GM21381 (cell line): ENCODE measurements around the gene SPTBN1.
"Not testable (repeated sequence)": the region's sequence is repeated elsewhere in the genome, so short reads cannot be mapped to it uniquely, and the experiment has no call there.

Experiments
- ATAC-seq: cut with Tn5 transposase; IDR thresholded peaks from one replicate; pipeline ENCODE4 v1.9.1; 2021; ENCODE audit warnings: mild to moderate bottlenecking, moderate library complexity; ENCODE audit not compliant: unreplicated experiment

The SPTBN1 gene

DNA sequence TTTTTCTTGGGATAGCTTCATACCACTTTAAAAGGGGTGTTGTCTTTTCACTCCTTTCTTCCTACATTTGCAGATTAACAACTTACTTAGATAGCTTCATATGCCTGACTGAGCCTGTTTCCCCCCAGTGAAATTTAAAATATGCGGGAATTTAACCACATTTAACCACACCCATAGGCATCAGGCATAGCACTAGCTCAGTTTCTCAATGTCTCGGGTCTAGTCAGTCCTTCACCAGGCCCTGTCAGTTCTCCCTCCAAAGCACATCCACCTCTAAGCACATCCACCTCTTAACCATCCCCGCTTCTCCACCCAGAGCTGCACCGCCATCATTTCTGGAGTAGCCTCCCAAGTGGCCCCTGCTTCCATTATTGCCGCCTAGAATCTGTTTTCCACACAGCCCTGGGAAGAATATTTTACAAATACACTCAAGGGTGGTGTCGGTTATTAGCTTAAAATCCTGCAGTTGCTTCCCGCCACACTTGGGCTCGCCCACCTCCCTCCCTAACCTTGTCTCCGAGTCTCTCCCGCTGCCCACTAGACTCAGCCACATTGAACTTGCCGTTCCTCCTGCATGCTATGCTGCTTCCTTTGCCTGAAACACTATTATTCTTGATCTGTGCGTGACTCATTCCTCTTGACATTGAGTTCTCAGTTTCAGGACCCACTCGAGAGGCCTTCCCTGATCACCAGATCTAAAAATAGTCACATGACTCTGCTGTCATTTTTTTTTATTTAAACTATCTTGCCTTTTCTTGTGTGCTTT lies 68.3 kb downstream of the SPTBN1 start:
- ATAC-seq = peak; percentile 66

DNA sequence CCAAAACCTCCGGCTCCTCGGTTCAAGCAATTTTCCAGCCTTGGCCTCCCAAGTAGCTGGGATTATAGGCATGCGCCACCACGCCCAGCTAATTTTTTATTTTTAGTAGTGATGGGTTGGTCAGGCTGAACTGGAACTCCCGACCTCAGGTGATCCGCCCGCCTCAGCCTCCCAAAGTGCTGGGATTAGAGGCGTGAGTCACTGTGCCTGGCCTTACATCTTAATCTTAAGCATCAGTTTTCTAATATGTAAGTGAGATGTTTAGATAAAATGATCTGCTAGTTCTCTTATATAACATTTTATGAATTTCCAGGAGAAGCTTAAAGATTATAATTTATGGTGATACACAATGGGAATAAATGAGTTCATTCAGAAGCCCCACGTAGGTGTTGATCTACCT lies 69.2 kb downstream of the SPTBN1 start:
- ATAC-seq = no peak

DNA sequence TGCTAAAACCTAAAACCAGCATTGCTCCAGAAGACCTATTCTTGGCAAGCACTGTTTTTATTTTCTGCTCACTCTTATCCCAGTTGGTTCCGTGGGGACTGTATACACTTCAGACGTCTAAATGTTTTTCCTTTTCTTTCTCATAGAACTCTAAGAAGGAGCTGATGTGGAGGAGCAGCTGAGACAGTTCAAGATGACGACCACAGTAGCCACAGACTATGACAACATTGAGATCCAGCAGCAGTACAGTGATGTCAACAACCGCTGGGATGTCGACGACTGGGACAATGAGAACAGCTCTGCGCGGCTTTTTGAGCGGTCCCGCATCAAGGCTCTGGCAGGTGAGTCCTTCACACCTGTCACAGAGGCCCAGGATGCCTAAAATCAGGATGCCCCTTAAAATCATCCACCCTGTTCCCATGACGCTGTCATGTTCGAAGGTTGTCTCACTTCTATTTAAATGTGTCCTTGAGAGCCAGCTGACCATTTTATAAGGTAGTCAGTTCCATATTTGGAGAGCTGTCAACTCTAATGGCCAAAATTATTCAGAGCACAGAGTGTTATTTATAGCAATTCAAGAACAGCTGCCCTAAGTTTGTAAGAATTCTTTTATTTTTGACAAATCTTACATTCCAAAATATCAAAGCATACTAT lies 70.2 kb downstream of the SPTBN1 start:
- no peak for ATAC-seq

DNA sequence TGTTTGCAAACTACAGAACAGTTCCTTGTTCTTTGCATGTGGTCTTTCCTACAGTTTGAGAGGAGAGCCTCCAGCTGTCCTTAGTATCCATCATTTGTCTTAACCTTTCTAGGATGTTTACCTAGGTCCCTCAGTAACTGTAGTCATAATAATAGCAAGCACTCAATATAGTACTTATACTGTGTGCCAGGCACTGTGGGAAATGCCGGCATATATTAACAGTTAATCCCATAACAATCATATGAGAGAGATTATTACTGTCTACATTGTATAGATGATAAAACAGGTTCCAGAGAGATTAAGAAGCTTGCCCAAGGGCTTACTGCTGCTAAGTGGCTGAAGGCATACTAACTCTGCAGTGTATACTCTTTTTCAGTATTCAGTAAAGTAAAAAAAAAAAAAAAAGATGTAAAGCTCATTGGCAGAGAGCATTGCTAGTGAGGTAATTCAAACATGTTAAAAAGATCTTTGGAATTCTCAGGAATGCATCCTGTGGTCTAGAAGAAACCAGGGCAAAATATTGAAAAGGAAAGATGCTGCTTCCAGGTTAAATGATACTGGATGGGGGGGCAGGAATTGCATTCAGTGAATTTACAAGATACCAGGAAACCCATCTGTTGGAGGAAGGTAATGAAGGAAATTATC lies 72.3 kb downstream of the SPTBN1 start:
- ATAC-seq = no peak

DNA sequence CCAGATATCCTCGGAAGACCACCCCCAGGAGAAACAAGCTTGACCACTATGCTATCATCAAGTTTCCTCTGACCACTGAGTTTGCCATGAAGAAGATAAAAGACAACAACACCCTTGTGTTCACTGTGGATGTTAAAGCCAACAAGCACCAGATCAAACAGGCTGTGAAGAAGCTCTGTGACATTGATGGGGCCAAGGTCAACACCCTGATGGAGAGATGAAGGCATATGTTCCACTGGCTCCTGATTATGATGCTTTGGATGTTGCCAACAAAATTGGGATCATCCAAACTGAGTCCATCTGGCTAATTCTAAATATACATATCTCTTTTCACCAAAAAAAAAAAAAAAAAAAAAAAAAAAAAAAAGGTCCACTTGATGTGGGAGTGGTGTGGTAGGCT lies 73.4 kb downstream of the SPTBN1 start:
- not testable (repeated sequence) for ATAC-seq

DNA sequence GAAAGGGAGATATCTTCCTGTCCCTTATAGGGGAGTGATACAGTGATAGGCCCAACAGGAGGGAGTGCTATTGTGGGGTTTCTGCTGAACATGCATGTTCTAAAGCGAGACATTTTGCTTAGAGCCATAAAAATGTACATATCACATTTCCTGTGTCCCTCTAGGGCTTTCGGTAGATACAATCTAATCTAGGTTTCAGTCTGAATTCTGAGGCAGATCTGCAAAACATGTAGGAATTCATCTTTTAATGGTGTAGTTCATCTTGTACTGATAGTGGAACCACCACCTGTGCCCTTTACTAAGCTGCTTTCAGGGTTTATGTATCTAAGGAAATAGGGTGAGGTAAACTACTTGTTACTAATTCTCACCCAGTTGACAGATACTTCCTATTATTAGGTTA lies 73.8 kb downstream of the SPTBN1 start:
- no peak for ATAC-seq

DNA sequence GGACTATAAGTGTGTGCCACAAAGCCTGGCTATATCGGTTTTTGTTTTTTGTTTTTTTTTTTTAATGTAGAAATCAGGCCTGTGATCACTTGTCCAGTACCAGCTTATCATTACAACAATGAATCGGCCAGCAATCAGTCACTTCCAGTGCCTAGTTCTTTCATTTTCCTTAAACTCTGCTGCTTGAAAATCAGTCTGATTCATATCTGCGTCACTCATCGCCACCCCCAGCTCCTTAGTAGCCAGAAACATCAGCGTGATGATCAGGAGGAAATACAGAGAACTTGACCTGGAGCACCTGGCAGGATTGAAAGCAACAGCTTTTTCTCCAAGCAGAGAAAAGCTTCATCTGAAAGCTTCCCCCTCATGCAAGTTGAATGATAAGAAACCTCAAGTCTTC lies 75.4 kb downstream of the SPTBN1 start:
- no peak for ATAC-seq

DNA sequence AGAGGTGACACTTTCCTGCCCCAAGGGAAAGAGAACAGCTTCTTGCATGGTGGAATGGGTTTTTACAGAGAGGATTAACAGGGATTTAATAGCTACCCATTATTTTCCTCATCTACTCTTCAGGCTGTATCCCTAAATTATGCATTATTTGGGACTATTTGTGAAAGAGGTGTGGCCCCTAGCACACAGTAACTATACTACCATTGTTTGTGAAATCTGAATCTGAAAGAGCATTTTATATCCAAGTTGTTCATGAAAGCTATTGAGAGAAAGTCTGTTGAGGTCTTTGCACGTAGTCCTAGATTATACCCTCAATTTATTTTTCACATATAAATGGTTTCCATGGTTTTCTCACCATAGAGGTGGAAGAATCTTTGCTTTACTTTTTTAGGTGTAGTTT lies 78.1 kb downstream of the SPTBN1 start:
- ATAC-seq = no peak

DNA sequence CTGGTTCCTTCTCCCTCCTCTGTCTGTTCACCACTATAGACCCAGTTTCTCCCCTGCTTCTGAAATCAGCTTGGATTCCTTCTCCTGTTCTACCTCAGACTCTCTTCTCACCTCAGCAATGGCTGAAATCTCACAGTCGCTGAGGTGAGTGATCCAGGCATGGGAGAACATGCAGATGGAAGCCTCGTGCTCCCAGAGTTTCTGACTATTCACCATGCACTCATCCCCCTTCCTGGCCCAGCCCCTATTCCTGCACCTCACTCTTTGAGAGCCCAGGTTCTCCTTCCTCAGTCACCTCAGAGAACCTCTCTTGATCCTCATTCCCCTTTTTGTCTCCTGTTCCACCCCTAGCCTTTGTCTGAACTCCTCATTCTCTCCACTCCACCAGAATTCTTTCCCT lies 78.5 kb downstream of the SPTBN1 start:
- ATAC-seq = no peak

DNA sequence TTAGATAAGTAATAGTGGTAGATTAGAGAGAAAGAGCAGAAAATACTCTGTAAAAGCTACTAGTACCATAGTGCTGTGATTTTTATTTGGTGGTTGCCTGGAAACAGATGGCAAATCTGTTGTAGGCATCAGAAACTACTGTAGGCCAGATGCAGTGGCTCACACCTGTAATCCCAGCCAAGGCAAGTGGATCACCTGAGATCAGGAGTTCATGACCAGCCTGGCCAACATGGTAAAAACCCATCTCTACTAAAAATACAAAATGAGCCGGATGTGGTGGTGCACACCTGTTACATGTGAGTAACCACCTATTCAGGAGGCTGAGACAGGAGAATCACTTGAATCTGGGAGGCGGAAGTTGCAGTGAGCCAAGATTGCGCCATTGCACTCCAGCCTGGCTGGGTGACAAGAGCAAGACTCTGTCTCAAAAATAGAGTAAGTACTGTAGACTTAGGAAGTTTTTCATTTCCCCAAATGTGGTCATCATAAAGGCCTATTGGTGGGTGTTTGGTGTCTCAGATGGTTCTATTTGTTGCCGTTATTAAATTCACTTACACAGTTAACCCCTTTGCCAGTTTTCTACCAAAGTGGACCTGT lies 79.6 kb downstream of the SPTBN1 start:
- no peak for ATAC-seq

DNA sequence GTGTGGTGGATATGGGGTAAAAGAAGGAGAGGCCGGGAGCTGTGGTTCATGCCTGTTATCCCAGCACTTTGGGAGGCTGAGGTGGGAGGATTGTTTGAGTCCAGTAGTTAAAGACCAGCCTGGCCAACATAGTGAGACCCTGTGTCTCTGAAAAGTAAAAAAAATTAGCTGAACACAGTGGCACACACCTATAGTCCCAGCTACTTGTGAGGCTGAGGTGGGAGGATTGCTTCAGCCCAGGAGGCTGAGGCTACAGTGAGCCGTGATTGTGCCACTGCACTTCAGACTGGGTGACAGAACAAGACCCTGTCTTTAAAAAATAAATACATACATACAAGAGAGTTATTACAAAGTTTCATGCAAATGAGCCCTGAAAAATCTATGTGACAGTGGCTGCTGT lies 80.6 kb downstream of the SPTBN1 start:
- no peak for ATAC-seq

DNA sequence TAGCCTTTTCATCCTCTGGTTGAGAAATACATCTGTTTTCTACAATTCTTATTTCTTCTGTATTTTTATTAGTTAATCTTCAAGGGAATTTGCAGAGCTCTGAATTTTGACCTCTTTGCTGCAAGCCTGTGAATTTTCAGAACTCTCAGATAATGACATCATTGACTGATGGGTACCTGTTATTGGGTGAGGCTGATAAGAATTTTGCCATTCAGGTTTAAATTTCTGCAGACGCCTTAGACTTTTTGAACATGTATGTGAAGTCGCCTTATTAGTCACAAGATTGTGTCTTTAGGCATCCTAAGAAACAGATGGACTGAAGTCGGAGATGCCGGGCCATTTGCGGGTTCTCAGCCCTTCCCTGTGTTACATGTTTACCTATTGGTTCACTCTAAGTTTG lies 82.4 kb downstream of the SPTBN1 start:
- ATAC-seq = no peak

DNA sequence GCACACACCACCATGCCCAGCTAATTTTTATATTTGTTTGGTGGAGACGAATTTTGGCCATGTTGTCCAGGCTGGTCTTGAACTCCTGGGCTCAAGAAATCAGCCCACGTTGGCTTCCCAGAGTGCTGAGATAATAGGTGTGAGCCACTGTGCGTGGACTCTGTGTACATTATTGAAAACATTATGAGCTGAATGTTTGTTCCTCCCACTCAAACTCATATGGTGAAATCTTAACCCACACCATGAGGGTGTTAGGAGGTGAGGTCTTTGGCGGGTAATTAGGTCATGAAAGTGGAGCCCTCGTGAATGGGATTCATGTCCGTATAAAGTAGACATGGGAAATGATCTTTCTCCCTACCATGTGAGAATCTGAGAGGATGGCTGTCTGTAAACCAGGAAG lies 83.6 kb downstream of the SPTBN1 start:
- no peak for ATAC-seq

DNA sequence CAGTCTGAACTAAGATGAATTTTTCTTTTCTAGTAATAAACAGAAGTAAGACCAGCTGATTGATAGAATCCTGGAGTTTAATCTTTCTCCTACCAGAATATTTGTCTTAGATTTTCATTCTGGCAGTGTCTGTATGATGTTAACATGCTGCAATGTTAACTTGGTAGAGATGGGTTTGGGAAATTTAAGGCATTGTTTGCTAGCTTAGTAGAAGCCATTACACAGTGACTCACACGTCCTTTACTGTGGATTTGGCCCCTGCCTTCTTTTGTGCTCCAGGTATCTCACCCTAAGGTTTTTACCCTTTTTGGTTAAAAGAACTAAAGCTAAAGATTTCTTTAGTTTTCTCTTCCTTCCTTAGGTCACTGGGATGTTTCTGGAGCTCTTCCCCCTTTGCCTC lies 84.1 kb downstream of the SPTBN1 start:
- no peak for ATAC-seq

DNA sequence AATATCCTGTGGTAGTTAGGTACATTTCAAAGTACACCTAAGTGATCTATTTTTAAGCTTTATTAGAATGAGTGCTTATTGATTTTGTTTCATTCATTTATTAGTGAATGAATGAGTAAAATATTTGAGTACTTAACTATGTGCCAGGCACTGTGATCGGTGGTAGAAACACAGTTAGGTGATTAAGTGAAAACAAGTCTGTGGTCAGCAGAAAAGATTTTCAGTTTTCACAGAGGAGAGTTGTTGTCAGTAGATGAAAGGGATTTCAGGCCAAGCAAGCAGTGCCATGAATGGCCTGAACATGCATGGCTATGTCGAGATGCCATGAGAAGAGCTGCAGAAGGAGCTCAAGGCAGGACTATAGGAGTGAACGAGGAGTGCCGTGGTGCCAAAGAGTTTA lies 85.9 kb downstream of the SPTBN1 start:
- ATAC-seq = no peak

DNA sequence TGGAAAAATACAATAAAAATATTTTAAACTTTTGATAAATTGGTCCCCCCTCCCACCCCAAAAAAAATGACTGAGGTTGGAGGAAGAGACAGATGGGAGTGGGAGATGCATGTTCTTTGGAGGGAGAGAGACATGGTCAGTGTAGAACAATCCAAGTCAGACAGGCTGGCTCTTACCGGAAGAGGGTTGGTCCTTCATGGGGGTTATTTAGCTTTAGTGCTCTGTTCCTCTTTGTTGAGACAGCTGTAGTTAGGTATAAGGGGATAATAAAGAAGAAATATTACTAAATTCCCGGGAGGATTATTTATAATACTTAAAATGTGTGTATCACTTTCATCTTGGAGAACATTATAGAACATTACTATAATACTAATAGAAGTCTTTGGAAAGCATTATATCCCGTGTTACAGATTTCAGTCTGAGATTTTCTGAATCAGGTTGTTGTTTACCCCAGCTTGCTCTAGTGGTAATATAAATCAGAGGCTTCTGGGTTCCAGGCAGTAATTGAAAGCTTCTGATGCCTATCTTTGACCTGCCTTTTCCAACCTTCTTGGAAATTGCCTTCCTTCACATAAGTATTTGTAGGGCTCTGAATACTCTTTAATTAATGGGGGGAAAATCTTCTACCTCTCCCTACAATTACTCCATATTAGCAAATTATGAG lies 87.7 kb downstream of the SPTBN1 start:
- no peak for ATAC-seq

DNA sequence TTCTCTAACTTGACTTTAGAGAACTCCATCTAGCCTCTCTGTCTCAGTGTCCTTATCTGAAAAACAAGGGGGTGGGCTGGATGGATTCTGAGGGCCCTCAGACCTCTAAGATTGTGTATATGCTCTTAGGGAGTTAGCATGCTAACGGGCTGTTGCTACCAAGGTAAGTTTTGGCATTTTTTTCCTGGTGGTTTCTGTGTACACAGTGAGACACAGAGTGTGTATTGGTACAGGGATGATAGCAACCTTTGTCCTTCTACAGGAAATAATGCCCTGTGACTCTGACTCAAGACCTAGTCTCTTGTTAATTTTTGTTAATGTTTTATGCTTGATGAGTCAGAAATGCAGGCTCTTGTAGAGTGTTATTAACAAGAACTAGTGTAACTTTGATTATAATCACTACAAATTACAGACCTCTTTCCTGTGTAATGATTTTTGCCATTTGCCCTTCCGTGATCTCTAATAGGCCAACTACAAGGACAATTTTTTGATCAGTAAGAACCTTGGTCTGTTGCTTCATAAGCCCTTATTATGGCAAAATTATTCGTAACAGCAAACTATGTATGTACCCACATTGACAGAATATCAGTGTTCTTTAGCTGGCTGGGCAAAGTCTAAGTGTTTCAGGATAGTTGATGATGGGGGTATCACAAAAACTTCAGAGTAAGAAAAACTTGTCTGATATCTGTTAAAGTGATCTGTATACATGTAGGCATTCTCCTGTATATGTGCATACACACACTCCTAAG lies 89.7 kb downstream of the SPTBN1 start:
- ATAC-seq = peak; percentile 51

DNA sequence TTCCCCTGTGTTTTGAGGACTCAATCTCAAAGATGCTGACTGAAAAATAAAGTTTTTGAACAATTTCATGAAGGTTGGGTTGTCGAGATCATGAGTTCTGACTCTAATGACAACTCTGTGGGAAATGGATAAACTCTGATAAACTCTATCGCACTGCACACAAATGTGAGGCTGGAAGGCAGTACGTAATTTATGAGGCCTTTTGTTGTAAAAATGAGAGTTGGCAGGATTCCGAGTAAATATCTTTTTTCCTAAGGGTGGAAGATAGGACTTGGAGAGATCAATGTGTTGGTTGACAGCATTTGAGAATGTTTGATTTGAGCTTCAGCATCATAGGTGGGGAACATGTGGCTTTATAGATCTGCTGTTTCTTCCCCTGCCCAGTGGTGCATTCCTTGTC lies 90.4 kb downstream of the SPTBN1 start:
- ATAC-seq = peak; percentile 4

DNA sequence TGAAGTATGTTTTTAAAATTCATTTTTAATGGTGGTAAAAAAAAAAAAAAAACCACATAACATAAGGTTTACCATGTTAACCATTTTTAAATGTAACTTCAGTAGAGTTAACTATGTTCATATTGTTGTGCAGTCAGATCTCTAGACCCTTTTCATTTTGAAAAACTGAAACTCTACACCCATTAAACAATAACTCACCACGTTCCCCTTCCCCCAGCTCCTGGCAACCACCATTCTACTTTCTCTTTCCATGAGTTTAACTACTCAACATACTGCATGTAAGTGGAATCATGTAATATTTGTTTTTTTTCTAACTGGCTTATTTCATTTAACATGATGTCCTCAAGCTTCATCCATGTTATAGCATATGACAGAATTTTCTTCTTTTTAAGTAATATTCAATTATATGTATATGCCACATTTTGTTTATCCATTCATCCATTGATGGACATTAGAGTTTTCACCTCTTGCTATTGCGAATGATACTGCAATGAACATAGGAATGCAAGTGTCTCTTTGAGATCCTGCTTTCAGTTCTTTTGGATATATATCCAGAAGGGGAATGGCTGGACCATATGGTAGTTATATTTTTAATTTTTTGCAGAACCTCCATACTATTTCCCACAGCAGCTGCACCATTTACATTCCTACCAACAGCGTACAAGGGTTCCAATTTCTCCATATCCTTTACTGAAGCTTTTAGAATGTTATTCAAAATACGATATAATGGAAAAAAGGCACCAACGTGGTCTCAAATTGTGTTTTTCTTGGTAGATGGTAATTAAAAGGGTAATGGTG lies 91.0 kb downstream of the SPTBN1 start:
- peak; percentile 57 for ATAC-seq

DNA sequence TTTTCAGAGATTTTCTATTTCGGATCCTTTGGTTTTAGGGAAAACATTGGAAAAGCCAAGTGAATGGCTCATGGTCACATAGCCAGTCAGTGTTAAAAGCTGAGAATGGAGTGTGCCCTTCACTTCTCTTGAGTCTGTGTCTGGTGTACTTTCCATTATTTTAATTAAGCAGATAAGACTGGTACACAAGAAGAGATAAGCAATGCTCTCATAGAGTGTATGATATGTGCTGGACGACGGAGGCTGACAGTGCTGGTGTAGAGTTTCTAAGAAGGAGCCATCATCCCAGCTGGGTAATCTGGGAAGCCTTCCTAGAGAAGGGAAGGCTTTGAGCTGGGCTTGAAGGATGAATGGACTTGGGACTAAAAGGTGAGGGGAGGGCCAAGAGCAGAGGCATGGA lies 93.3 kb downstream of the SPTBN1 start:
- no peak for ATAC-seq
